Measurements from ENCODE around the gene OTUD7B. TPM values are rescaled to one million over a fixed set of nuclear protein-coding genes. Genes with fewer than 3 reads are reported as not detected.

Gene OTUD7B
- total RNA-seq, 1 donor from 2014 or later, result 15.7 TPM

DNA sequence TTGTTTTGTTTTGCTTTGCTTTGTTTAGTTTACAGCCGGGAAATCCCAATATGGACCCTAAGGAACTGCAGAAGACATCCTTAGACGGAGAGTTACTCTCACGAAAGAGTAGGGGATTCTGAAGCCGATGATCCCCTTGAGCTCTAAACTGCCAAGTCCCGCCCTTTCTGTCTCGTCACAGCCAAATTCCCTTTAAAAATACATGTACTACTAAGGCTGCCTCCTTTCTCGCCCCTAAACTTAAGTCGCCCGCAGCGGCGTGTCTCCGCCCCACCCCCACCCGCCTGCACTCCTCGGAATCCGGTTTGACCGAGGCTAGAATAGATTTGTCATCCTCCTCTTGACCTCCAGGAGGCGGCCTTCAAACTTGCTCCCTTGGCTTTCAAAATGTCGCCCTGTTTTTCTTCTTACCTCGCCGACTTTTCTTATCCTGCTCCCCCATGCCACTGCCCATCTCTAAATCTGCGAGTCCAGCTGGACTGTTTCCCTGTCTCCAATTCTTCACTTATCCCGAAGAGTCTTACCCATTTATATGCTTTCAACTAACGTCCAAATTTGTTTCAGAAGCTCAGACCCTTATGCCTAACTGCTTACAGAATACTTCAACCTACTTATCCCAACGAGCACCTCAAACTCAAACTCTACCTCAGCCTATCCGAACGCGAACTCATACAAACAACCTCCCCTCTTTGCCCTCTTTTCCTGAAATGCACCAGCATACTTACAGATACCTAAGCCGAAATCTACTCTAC is 122.1 kb downstream of the OTUD7B start:
- Histone ChIP-seq H3K27me3 (ENCODE audit: control insufficient read depth in 3 of 3, insufficient read depth in 3 of 3, low read length in 3 of 3) (no peaks in the 10 kb centered on the region), H3K27ac (ENCODE audit: low read depth, low read length) (peak overlapping the region; percentile 97), H3K4me1 (ENCODE audit: control insufficient read depth in 3 of 3, insufficient read depth in 3 of 3, low read length in 3 of 3) (peaks cover 19 to 26% (median 25%) of the 10 kb centered on the region in 3 donors), H3K9ac (ENCODE audit: low read depth in 1 of 3, low read length in 3 of 3) (peak overlapping the region; percentile 72 to 86 (median 73)), H3K9me3 (ENCODE audit: control insufficient read depth in 3 of 3, low read length in 3 of 3) (no peaks in the 10 kb centered on the region), H3K36me3 (ENCODE audit: control insufficient read depth in 3 of 3, insufficient read depth in 3 of 3, low read length in 3 of 3) (no peaks in the 10 kb centered on the region), H3K4me3 (ENCODE audit: low read length in 3 of 3) (peak overlapping the region; percentile 76 to 92 (median 77))

Other genes with a start within 250 kb of the OTUD7B start
- gene FCGR1A, start 228.0 kb downstream of the OTUD7B start, total RNA-seq, result 5.2 TPM
- 6.3 TPM for gene BOLA1, start 111.2 kb downstream of the OTUD7B start, total RNA-seq
- gene SV2A, start 92.9 kb downstream of the OTUD7B start, total RNA-seq, result 2.1 TPM
- gene SF3B4, start 82.9 kb downstream of the OTUD7B start, total RNA-seq, result 8.4 TPM
- 6.8 TPM for gene MTMR11, start 73.8 kb downstream of the OTUD7B start, total RNA-seq
- gene VPS45, start 57.0 kb upstream of the OTUD7B start, total RNA-seq, result 41.2 TPM
- gene PLEKHO1, start 139.2 kb upstream of the OTUD7B start, total RNA-seq, result 70.5 TPM
- 18.8 TPM for gene ANP32E, start 225.4 kb upstream of the OTUD7B start, total RNA-seq
- 2.1 TPM for gene CA14, start 247.0 kb upstream of the OTUD7B start, total RNA-seq

Data from skeletal muscle tissue (tissue), 4 donors.